HFF-Myc (cell line): ENCODE measurements around the gene BCAS3.

Experiments
- DNase-seq: peaks from one replicate; pipeline ENCODE4 v3.0.0-alpha.2; 2011; ENCODE audit warnings: low read depth; ENCODE audit errors: extremely low read depth
- H3K4me3 ChIP-seq: replicated peaks from 2 replicates; pipeline ENCODE4 v1.5.1; 2011; ENCODE audit warnings: low read depth, mild to moderate bottlenecking, control low read depth, low read length
- CTCF ChIP-seq: IDR thresholded peaks from 2 replicates; pipeline ENCODE4 v1.5.1; 2012; ENCODE audit warnings: mild to moderate bottlenecking, low read depth, low read length, control low read depth; ENCODE audit errors: missing control alignments

Gene BCAS3

GRCh38 chr17:60947543-60947942 is 269.9 kb downstream of the BCAS3 start:
- TF ChIP-seq CTCF, result no peak

GRCh38 chr17:60952747-60953146 is 275.1 kb downstream of the BCAS3 start:
- no peak for DNase-seq
- no peak overlapping the region for H3K4me3 ChIP-seq
- no peak for TF ChIP-seq CTCF

More at GRCh38 chr17:60947543-60947942, 269.9 kb downstream of the BCAS3 start:
- DNase-seq, result no peak
- no peak overlapping the region for H3K4me3 ChIP-seq

GRCh38 chr17:60959011-60959410 is 281.4 kb downstream of the BCAS3 start:
- no peak for TF ChIP-seq CTCF
- H3K4me3 ChIP-seq, result no peak overlapping the region
- DNase-seq, result no peak

- no peak for DNase-seq
- no peak for TF ChIP-seq CTCF
- no peak overlapping the region for H3K4me3 ChIP-seq
Measured at GRCh38 chr17:60959696-60960095, 282.0 kb downstream of the BCAS3 start.

GRCh38 chr17:60960398-60961065 is 282.9 kb downstream of the BCAS3 start:
- TF ChIP-seq CTCF, result no peak
- no peak overlapping the region for H3K4me3 ChIP-seq
- DNase-seq, result no peak

- no peak for DNase-seq
- no peak overlapping the region for H3K4me3 ChIP-seq
- no peak for TF ChIP-seq CTCF
Measured at GRCh38 chr17:60964160-60964559, 286.5 kb downstream of the BCAS3 start.

GRCh38 chr17:60968266-60968665 is 290.6 kb downstream of the BCAS3 start:
- DNase-seq, result no peak
- no peak overlapping the region for H3K4me3 ChIP-seq
- TF ChIP-seq CTCF, result no peak
